Keratinocyte (primary cell): Measurements from ENCODE around the gene ERO1B. TPM values are rescaled to one million over a fixed set of nuclear protein-coding genes. Genes with fewer than 3 reads are reported as not detected.

Source experiments
- DNase-seq: peaks from one replicate; pipeline ENCODE4 v3.0.0-alpha.2; 2011; ENCODE audit warnings: low read depth, missing footprints, low spot score
- FAIRE-seq: peaks from 2 replicates; lab custom pipeline; 2011; peaks lifted over from hg19 to GRCh38; lab: Jason Lieb, UNC
- H2AFZ ChIP-seq: 2 replicates; pipeline ENCODE4 v1.6.0; 2012; ENCODE audit warnings: low read length, control low read depth, inconsistent platforms; ENCODE audit not compliant: control insufficient read depth
- H3K27ac ChIP-seq: 2 replicates; pipeline ENCODE4 v1.5.1; 2011; ENCODE audit warnings: low read length; ENCODE audit not compliant: control insufficient read depth, insufficient read depth
- H3K27me3 ChIP-seq: 3 replicates; pipeline ENCODE4 v1.6.0; 2011; ENCODE audit warnings: low read length; ENCODE audit not compliant: control insufficient read depth, insufficient read depth; ENCODE audit errors: extremely low read depth
- H3K36me3 ChIP-seq, 2 experiments: 2 replicates in 1 of 2; 3 replicates in 1 of 2; pipeline ENCODE4 v1.5.1; 2011; ENCODE audit warnings: low read length in 2 of 2, mild to moderate bottlenecking in 1 of 2; ENCODE audit not compliant: control insufficient read depth in 2 of 2, insufficient read depth in 2 of 2; ENCODE audit errors: extremely low read depth in 1 of 2
- H3K4me1 ChIP-seq: 3 replicates; pipeline ENCODE4 v1.5.1; 2011; ENCODE audit warnings: low read length; ENCODE audit not compliant: control insufficient read depth, insufficient read depth; ENCODE audit errors: extremely low read depth
- H3K4me2 ChIP-seq: 3 replicates; pipeline ENCODE4 v1.6.0; 2011; ENCODE audit warnings: low read depth, low read length; ENCODE audit not compliant: control insufficient read depth, insufficient read depth; ENCODE audit errors: extremely low read depth
- H3K4me3 ChIP-seq, 3 experiments: fragments of 200-600 bp in 1 of 3; sonication (generic) in 1 of 3; 2 replicates in 2 of 3; 3 replicates in 1 of 3; pipeline ENCODE4 v1.5.1; 2011 to 2016; ENCODE audit warnings: low read length in 3 of 3, mild to moderate bottlenecking in 3 of 3, control low read depth in 2 of 3, inconsistent platforms in 1 of 3, low read depth in 1 of 3, mixed read lengths in 1 of 3, mixed run types in 1 of 3, moderate library complexity in 1 of 3; ENCODE audit not compliant: control insufficient read depth in 2 of 3, insufficient read depth in 2 of 3; ENCODE audit errors: extremely low read depth in 1 of 3
- H3K79me2 ChIP-seq: 2 replicates; pipeline ENCODE4 v1.6.0; 2012; ENCODE audit warnings: low read length; ENCODE audit not compliant: control insufficient read depth, insufficient read depth
- H3K9ac ChIP-seq: 3 replicates; pipeline ENCODE4 v1.6.0; 2011; ENCODE audit warnings: low read length; ENCODE audit not compliant: control insufficient read depth, insufficient read depth; ENCODE audit errors: extremely low read depth
- H3K9me1 ChIP-seq: 3 replicates; pipeline ENCODE4 v1.6.0; 2011; ENCODE audit warnings: low read length; ENCODE audit not compliant: control insufficient read depth, insufficient read depth; ENCODE audit errors: extremely low read depth
- H3K9me3 ChIP-seq: 2 replicates; pipeline ENCODE4 v1.5.1; 2012; ENCODE audit warnings: low read depth, low read length; ENCODE audit not compliant: control insufficient read depth
- H4K20me1 ChIP-seq: 3 replicates; pipeline ENCODE4 v1.6.0; 2011; ENCODE audit warnings: low read length; ENCODE audit not compliant: control insufficient read depth, insufficient read depth; ENCODE audit errors: extremely low read depth
- EZH2 ChIP-seq: IDR thresholded peaks from one replicate; pipeline ENCODE4 v1.6.1; 2012; ENCODE audit warnings: inconsistent platforms, mild to moderate bottlenecking, low read length, moderate library complexity
- dilution Hi-C: fragments of 300-500 bp; cut with MboI; formaldehyde crosslinking; loops from one replicate; pipeline ENCODE4 v1.7.0; 2020; ENCODE audit warnings: low sequenced_read_pairs; ENCODE audit not compliant: extremely low pct_ligation_motif_present
- polyA plus RNA-seq, 5 experiments: library from polyadenylated mRNA; depleted of rRNA in 3 of 5; stranded (reverse) in 3 of 5; stranded (forward) in 1 of 5; unstranded in 1 of 5; fragments of >200 nt; gene quantifications; 1 replicate in 1 of 5; 2 replicates in 3 of 5; 3 replicates in 1 of 5; pipeline versions ENCODE4 v1.2.1 to v1.2.3, GENCODE V29; 2011 to 2012; ENCODE audit warnings: missing spikeins in 2 of 5, low read depth in 1 of 5, low replicate concordance in 1 of 5
- TF ChIP-seq, protein P1 (sequence below), 3 experiments: IDR thresholded peaks in 1 of 3; conservative IDR thresholded peaks in 1 of 3; optimal IDR thresholded peaks in 1 of 3; 2 replicates in 2 of 3; 3 replicates in 1 of 3; pipeline versions ENCODE3 to v1.5.1; 2011; ENCODE audit warnings: low read length in 3 of 3, mild to moderate bottlenecking in 3 of 3, moderate library complexity in 2 of 3, control low read depth in 1 of 3, inconsistent platforms in 1 of 3; ENCODE audit not compliant: insufficient read depth in 2 of 3; ENCODE audit errors: extremely low read depth in 1 of 3

The ERO1B gene
- polyA plus RNA-seq, 1 donor (not counting 4 experiments of a cell fraction or from before 2014, with no cell fraction given), result 3.1 TPM

GRCh38 chr1:236321101-236321500 is 39.3 kb upstream of the ERO1B start:
- Histone ChIP-seq H3K4me3 (no peak overlapping the region), H2AFZ (no peak overlapping the region), H4K20me1 (no peaks in the 10 kb centered on the region), H3K9me3 (no peaks in the 10 kb centered on the region), H3K4me1 (no peaks in the 10 kb centered on the region), H3K27me3 (no peaks in the 10 kb centered on the region), H3K79me2 (no peaks in the 10 kb centered on the region), H3K27ac (no peak overlapping the region), H3K9ac (no peak overlapping the region), H3K4me2 (no peak overlapping the region), H3K9me1 (no peaks in the 10 kb centered on the region), H3K36me3 (no peaks in the 10 kb centered on the region)
- dilution Hi-C loops, result no loop called here
- TF ChIP-seq EZH2, result no peak
- TF ChIP-seq, protein P1, sequence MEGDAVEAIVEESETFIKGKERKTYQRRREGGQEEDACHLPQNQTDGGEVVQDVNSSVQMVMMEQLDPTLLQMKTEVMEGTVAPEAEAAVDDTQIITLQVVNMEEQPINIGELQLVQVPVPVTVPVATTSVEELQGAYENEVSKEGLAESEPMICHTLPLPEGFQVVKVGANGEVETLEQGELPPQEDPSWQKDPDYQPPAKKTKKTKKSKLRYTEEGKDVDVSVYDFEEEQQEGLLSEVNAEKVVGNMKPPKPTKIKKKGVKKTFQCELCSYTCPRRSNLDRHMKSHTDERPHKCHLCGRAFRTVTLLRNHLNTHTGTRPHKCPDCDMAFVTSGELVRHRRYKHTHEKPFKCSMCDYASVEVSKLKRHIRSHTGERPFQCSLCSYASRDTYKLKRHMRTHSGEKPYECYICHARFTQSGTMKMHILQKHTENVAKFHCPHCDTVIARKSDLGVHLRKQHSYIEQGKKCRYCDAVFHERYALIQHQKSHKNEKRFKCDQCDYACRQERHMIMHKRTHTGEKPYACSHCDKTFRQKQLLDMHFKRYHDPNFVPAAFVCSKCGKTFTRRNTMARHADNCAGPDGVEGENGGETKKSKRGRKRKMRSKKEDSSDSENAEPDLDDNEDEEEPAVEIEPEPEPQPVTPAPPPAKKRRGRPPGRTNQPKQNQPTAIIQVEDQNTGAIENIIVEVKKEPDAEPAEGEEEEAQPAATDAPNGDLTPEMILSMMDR (optimal IDR thresholded peaks at IDR 0.05 in 1 of 3, IDR thresholded peaks at IDR 0.05 in 1 of 3, conservative IDR thresholded peaks at IDR 0.05 in 1 of 3; ENCODE audit: extremely low read depth in 1 of 3, insufficient read depth in 2 of 3, low read length in 3 of 3), result no peak
- no peak for FAIRE-seq
- no peak for DNase-seq

DNA sequence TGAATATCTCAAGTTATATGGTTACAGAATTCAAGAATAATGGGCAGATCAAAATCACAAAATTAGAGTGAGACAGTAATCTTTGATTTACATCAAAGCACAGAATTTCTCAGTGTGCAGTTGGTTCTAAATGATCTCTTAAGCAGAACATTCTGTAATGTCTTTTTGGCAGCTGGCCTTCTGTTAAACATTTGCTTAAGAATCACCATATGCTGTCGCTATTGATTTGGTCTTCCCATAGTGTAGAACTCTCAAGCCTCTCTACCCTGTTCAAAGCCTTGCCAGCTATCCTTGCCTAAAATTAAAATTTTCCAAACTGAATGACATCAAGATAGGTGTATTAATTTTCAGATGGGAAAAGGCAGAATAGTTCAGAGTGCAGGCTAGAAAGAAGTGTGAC is 38.9 kb upstream of the ERO1B start:
- no peak overlapping the region for H3K9ac ChIP-seq
- H3K27ac ChIP-seq, result no peak overlapping the region
- DNase-seq (no peak), FAIRE-seq (no peak)
- no peaks in the 10 kb centered on the region for H3K4me1 ChIP-seq
- no peak overlapping the region for H3K4me2 ChIP-seq
- TF ChIP-seq, protein P1 (optimal IDR thresholded peaks at IDR 0.05 in 1 of 3, IDR thresholded peaks at IDR 0.05 in 1 of 3, conservative IDR thresholded peaks at IDR 0.05 in 1 of 3; ENCODE audit: extremely low read depth in 1 of 3, insufficient read depth in 2 of 3, low read length in 3 of 3), result no peak
- no peak for TF ChIP-seq EZH2
- H3K4me3 ChIP-seq, result no peak overlapping the region
- no peaks in the 10 kb centered on the region for H3K79me2 ChIP-seq
- H2AFZ ChIP-seq, result no peak overlapping the region
- H3K36me3 ChIP-seq, result no peaks in the 10 kb centered on the region
- dilution Hi-C loops, result no loop called here
- no peaks in the 10 kb centered on the region for H4K20me1 ChIP-seq
- no peaks in the 10 kb centered on the region for H3K9me1 ChIP-seq
- H3K9me3 ChIP-seq, result no peaks in the 10 kb centered on the region
- H3K27me3 ChIP-seq, result no peaks in the 10 kb centered on the region
